Inferior parietal cortex (tissue), 1 donor: ENCODE results near the gene RBMS3.
"Not testable (repeated sequence)": the region's sequence is repeated elsewhere in the genome, so short reads cannot be mapped to it uniquely, and the experiment has no call there.

Experiments
- DNase-seq: peaks from one replicate; pipeline ENCODE4 v3.0.0-alpha.2; 2016; ENCODE audit errors: extremely low spot score

Gene RBMS3

DNA sequence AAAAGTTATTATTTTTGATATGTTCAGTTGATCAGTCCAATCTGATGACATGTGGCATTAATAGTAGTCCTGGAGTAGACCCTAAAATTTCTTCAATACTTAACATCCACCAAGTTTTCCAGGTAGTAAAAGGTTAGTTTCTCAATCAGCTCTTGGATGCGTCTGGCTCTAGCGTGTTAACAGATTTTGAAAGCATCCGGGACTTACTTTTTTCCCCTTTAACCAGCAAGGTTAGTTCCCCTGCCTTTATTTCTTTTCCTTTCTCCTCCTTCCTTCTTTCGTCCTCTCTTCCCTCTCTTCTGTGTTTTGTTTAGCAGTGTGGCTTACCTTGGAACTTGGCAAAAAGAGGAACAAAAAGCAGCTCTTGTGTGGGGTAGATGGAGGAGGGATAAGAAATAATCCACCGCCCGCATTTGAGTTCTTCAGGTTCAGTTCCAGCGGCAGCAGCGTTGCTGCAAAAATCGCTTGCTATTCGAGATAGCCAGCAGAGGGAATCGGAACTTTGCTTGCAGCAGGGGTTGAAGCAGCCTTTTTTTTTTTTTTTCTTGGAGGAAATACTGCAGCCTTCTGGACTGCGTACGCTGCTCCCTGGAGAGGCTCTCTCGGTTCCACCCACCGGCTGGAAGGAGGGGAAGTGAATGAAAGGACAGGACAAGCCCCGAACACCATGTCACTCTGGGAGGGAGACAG, at the start of gene RBMS3:
TSS of gene RBMS3 (plus strand) at position 668 of the 690 bp plus-strand sequence.
- DNase-seq, result peak; percentile 61

- not testable (repeated sequence) for DNase-seq
Measured at GRCh38 chr3:29233126-29233525, 47.7 kb upstream of the RBMS3 start.

DNA sequence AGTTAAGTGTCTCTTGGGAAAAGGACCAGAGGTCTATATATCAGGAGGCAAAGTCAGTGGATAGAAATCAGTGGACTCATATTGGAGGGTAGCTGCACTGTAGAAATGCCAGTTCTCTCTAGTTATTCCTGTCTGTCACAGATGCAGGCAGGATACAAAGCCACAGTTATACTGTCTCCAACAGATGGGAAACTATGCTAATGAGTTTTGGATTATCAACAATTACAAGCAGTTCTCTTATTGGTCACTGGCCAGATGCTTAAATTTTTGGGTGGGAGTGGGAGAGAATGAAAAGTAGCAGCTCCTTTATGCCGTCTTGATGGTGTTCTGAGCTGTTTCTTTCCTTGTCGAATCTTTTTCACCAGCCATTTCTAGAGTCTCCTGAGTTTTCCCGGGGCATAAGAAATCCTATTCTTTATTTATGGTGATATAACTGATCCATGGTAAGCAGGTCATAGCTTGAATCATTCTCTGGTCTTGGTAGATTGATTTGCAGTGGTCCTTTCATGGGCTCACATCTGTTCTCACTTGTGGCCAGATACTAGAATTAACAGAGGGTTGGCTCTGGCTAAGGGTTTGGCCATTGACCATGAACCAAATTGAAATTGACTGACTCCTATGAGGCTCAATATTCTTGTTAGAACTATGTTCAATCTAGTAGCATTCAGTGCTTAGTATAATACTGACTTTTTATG, 44.6 kb upstream of the RBMS3 start:
- DNase-seq, result no peak

DNA sequence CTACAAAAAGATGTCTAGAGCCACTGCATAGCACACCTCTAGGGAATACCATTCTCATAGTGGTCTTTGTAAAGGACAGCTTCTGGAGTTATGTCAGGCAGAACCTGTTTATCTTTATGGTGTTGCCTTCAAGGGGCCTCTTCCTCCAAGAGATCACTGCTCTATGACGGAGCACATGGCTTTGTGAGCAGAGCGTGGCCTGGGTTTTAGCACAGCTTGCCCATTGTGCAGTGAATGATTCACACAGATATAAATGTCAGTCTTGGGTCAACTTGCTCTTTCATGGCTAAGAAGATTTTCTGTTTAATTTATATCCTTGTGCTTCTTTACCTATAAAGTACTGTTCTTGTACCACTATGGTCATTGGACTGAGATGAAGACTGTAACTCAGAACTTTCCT, 41.5 kb upstream of the RBMS3 start:
- DNase-seq, result no peak

DNA sequence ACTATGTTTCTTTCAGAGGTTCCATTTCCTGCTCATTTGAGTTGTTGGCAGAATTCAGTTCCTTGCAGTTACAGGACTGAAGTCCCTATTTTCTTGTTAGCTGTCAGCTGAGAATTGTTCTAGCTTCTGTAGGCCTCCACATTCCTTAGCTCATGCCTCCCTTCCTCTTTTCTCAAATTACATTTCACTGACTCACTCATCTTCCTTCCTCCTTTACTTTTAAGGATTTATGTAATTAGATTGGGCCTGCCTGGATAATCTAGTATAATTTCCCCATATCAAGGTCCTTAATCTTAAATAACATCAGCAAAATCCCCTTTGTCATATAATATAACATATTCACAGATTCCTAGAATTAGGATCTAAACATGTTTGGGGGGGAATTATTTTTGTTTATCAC, 40.6 kb upstream of the RBMS3 start:
- DNase-seq, result no peak

DNA sequence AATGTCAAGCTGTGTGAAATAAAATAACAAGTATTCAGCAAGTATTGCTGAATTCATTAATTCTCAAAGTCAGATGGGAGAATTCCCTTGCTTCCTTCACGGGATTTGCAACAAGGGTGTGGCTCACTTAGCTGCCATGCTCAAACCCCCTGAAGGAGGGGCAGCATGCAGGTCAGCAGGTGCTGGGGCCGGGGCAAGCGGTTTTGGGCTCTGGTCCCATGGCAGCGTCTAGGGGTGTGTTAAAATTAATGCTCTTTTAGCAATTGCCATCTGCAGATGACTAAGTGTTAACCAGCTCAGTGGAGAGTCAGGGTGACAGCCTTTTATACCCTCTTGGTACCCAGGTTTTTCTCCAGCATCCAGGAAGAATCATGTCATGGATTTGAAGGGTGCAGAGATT, 40.0 kb upstream of the RBMS3 start:
- no peak for DNase-seq

DNA sequence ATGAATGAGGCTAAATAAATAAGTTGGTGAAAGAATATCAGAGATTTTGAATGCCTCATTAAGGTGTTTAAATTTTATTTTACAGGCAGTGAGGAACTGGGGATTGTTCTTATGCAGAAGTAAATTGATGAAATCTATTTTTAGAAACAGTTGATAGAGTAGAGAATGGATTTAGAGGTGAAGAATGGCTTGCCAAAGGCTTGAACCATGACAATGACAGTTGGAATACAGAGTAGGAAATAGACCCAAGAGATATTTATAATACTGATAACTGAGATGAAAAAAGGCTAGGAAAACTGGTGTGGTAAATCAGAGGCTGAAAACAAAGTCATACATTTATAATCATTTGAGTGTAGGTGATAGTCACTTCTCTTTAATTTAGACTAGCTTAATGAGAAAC, 39.0 kb upstream of the RBMS3 start:
- DNase-seq, result no peak

- DNase-seq, result no peak
Measured at GRCh38 chr3:29242296-29242695, 38.6 kb upstream of the RBMS3 start.

- DNase-seq, result no peak
Measured at GRCh38 chr3:29245441-29245840, 35.4 kb upstream of the RBMS3 start.

DNA sequence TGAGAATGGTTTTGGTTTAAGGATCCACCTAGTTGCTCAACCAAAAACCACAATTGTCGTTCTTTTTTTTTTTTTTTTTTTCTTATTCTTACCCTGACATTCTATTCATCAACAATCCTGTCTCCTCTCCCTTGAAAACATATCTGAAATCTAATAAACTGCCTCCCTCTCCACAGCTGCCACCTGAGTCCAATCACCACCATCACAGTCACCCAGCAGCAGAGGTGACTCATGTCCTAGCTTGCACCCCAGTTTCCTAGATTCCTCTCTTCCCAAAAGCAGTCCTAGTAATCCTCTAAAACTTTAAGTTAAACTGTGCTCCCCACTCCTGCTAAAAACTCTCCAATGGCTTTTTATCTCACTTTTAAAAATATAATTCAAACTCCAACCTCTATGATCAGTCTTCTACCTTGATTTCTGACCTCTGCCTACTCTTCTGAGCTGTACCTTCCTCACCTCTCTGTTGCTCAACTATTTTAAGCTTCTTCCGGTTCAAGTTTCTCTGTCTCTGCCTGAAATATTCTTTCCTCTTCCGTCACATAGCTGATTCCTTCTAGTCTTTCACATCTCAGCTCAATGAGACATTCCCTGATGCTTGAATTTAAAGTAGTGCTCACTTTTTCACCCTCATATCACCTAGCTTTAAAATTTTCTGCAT, 33.7 kb upstream of the RBMS3 start:
- DNase-seq, result no peak

DNA sequence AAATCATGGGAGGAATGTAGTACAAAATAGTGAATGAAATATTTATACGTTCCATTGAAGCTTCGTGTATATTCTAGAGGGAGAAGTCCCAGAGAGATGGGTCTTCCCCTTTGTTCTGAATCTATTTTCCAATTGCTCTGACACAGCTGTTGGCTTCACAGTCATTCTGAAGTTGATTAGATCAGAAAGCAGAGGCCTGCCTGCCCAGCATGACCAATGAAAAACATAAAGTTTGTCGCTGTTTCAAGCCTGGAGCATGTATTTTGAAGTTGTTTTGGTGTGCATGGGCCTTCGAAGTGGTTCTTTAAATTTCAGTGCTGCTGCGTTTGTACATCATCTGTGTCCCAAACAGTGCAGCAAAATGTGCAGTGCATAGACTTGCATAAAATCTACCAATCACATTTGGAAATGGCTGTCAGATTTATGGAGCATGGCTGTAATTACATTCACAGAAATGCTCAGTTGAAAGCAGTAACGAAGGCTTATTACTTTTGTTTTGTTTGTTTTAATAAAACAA, 31.0 kb upstream of the RBMS3 start:
- no peak for DNase-seq

GRCh38 chr3:29255854-29256696, 24.8 kb upstream of the RBMS3 start:
- no peak for DNase-seq

DNA sequence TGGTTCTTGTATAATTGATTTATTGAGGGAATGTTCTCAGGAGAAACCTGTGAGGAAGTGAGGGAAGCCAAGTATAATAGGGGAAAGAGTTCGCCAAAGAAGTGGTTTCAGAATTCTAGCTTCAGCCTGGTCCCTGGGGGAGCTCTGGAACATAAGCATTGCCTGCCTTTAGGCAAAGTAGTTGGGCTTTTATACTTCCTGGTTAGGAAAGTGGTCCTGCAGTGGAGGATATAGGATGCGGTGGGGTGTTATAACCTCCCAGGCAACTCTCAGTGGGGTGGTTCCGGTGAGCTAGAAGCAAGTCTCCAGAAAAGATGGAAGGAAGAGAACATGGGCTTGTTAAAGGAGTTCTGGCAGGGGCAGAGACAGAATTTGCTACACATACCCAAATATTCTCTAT, 22.7 kb upstream of the RBMS3 start:
- DNase-seq, result no peak

DNA sequence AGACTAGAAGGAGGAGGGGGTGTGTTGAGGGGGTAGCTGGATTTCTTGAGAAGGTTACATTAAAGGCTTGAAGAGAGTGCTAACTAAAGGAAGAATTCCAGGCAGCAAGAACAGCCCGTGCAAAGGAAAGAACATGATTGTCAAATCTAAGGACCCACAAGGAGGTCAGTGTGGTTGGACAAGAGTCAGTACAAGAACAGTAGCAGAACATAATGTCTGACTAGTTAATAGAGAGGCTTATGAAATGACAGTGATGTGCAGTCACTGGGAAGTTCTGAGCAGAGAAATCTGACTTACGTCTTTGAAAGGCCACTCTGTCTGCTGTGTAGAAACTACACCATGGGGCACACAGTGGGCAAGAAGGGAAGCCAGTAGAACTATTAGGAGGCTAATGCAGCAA, 19.8 kb upstream of the RBMS3 start:
- no peak for DNase-seq

GRCh38 chr3:29263476-29263875, 17.4 kb upstream of the RBMS3 start:
- DNase-seq, result no peak

- DNase-seq, result no peak
Measured at GRCh38 chr3:29265509-29266072, 15.3 kb upstream of the RBMS3 start.

- no peak for DNase-seq
Measured at GRCh38 chr3:29267226-29267625, 13.6 kb upstream of the RBMS3 start.

GRCh38 chr3:29268651-29269050, 12.2 kb upstream of the RBMS3 start:
- no peak for DNase-seq

GRCh38 chr3:29270752-29271151, 10.1 kb upstream of the RBMS3 start:
- DNase-seq, result no peak

DNA sequence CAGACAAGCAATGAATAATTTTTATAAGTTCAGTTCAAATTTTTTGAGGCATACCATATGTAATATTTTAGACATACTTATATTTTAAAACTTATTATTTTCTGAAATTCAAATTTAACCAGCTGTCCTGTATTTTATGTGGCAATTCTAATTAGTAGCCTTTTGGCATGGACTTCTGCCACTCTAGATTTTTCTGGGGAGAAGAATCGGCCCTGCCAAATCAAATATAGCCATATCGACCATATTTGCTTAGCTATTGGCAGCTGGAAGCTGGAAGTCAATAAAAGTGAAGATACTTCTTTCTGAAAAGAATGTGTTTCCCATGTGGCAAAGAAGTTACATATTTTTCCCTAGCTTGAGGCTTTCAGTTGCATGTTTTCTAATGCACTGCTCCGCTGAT, 9.4 kb upstream of the RBMS3 start:
- DNase-seq, result no peak

GRCh38 chr3:29274667-29275066, 6.2 kb upstream of the RBMS3 start:
- no peak for DNase-seq

GRCh38 chr3:29275309-29275708, 5.6 kb upstream of the RBMS3 start:
- DNase-seq, result no peak
